Motor neuron (in vitro differentiated cells): ENCODE results near the gene B3GAT1. TPM values are rescaled to one million over a fixed set of nuclear protein-coding genes. Genes with fewer than 3 reads are reported as not detected.
"Not testable (repeated sequence)": the region's sequence is repeated elsewhere in the genome, so short reads cannot be mapped to it uniquely, and the experiment has no call there.

ENCODE experiments used
- ATAC-seq, 8 experiments: fragments of 200-7000 bp; cut with Tn5 transposase; replicated peaks in 6 of 8; 2 replicates each; pipeline ENCODE4 v1.8.0; 2021; ENCODE audit warnings: mild to moderate bottlenecking in 8 of 8, moderate library complexity in 8 of 8
- H3K27ac ChIP-seq, 2 donors: fragments of 250-450 bp; sonication (Bioruptor Pico); 2 replicates each; pipeline ENCODE4 v1.9.0; 2021; ENCODE audit warnings: antibody characterized with exemption in 2 of 2, mild to moderate bottlenecking in 2 of 2, moderate library complexity in 1 of 2
- H3K4me1 ChIP-seq, 2 donors: fragments of 250-450 bp; sonication (Bioruptor Pico); replicated peaks in 1 of 2; 2 replicates each; pipeline ENCODE4 v1.6.1; 2021; ENCODE audit warnings: antibody characterized with exemption in 2 of 2, mild to moderate bottlenecking in 2 of 2, moderate library complexity in 1 of 2
- H3K4me3 ChIP-seq, 5 donors: fragments of 250-450 bp; sonication (Bioruptor Pico); 2 replicates each; pipeline ENCODE4 v1.9.0; 2021; ENCODE audit warnings: antibody characterized with exemption in 5 of 5, mild to moderate bottlenecking in 5 of 5, moderate library complexity in 4 of 5
- WGBS, 10 experiments: fragments of 450-650 bp; shearing (Covaris generic); methylation state at CpG; one replicate each; pipeline ENCODE4 v1.0.0; 2022; 5-methylcytosine and 5-hydroxymethylcytosine counted together
- in situ Hi-C, 9 experiments: fragments of 400-800 bp; cut with MboI; loops; one replicate each; pipeline ENCODE4 v1.15.0; 2021; ENCODE audit warnings: low sequenced_read_pairs in 9 of 9, low pct_unique_long_range_greater_than_20kb in 2 of 9; ENCODE audit not compliant: unreplicated experiment in 9 of 9
- total RNA-seq, 8 experiments: library from RNA; unstranded; fragments of 300-600 nt; gene quantifications; 2 replicates each; pipeline versions ENCODE4 v1.2.3 to v1.2.4, GENCODE V29; 2022

The B3GAT1 gene, protein sequence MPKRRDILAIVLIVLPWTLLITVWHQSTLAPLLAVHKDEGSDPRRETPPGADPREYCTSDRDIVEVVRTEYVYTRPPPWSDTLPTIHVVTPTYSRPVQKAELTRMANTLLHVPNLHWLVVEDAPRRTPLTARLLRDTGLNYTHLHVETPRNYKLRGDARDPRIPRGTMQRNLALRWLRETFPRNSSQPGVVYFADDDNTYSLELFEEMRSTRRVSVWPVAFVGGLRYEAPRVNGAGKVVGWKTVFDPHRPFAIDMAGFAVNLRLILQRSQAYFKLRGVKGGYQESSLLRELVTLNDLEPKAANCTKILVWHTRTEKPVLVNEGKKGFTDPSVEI
- total RNA-seq = 10 to 100 TPM in 5 of 8 experiments, 1 to 10 TPM in 1, under 1 TPM in 2; 0.18 to 23.9 (median 17.6) TPM

DNA sequence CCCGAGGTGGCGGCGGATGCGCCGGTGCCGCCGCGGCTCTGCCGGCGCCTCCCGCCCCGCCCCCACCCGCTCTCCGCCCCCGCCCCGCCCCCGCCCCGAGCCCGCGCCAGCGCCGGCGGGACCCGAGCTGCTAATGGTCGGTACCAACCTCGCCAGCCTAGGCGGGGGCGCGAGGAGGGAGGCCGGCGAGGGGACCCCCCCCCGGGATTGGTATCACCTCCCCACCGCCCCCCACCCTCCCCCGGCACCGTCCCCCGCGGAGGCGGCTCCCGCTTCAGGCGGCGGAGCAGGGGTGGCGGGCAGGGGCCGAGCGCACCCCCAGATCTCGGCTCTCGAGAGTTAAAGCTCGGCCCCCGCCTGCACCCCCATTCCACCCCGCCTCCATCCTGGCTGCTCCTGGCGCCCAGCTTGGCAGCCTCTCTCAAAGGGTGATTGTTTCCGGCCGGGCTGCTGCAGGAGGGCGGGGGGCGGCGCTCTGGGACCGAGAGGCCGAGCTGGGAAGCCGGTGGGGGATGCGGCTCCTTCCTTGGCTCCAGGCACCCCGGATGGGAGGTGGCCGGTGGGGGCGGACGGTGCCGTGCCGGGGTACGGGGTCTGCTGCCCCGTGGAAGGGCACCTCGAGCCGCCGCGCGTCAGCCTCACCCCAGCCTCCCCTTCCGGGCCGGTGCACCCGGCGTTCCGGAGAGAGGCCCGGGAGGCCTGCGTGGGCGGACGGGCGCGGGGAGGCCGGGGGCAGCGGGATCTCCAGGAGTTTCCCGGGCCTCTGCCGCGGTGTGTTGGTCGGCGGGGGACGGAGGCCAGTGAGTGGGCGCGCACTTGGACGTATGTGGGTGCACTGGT lies at the start of gene B3GAT1:
Gene B3GAT1, minus strand, starts transcription at position 40 of the 840 bp plus-strand sequence. CDS start 24,583 bp downstream, outside the sequence.
- no CpG with 5 or more reads among the region's 94 CpGs for WGBS, 10 experiments
- peak in 6 of 8 experiments; percentile 57 to 75 (median 73) for ATAC-seq
- Histone ChIP-seq H3K4me1 (peaks cover 49 to 54% of the 10 kb centered on the region in 2 donors), H3K4me3 (peak within 1 kb of the TSS; percentile 58 to 94 (median 73)), H3K27ac (peak within 1 kb of the TSS; percentile 66 to 67)
- in situ Hi-C loops = no loop called here

DNA sequence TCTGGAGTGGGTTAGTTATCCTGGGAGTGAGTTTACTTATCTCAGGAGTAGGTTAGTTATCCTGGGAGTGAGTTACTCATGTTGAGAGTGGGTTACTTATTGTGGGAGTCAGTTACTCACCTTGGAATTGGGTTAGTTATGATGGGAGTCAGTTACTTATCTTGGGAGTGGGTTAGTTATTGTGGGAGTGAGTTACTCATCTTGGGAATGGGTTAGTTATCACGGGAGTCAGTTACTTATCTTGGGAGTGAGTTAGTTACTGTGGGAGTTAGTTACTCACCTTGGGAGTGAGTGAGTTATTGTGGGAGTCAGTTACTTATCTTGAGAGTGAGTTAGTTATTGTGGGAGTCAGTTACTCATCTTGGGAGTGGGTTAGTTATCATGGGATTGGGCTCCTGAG lies 49.6 kb upstream of the B3GAT1 start:
- WGBS, 10 experiments = 0 to 100% (median 39%) methylated on average over 1 of the region's 1 CpG; no CpG with 5 or more reads in 6 of the 10 experiments
- no peak for ATAC-seq

DNA sequence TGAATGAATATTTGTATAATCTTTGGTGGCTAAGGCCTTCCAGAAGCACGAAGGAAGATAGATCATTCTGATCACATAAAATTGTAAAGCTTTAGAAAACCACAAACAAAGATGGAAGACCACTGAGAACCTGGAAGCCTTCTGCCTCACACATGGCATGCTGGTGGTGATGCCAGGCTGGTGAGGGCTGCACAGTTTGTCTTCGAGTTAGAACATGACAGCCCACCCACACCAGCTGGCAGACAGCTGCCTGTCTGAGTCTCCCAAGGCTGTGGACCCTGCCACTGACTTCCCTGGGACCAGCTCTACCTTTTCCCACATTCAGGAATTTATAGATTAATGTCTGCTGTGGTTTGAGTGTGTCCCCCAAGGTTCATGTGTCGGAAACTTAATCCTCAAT lies 48.8 kb upstream of the B3GAT1 start:
- in situ Hi-C loops = no loop called here
- ATAC-seq = peak in 1 of 8 experiments; percentile 44
- H3K4me3 ChIP-seq = no peak overlapping the region
- 4 to 91% (median 49%) methylated on average over 1 to 3 of the region's 3 CpGs; no CpG with 5 or more reads in 2 of the 10 experiments for WGBS, 10 experiments
- peaks cover 7 to 27% of the 10 kb centered on the region in 2 donors for H3K4me1 ChIP-seq
- no peak overlapping the region for H3K27ac ChIP-seq

More for the DNA sequence above, 49.6 kb upstream of the B3GAT1 start:
- in situ Hi-C loops = no loop called here
- Histone ChIP-seq H3K27ac (no peak overlapping the region), H3K4me1 (peaks cover 13 to 34% of the 10 kb centered on the region in 2 donors), H3K4me3 (no peak overlapping the region)

DNA sequence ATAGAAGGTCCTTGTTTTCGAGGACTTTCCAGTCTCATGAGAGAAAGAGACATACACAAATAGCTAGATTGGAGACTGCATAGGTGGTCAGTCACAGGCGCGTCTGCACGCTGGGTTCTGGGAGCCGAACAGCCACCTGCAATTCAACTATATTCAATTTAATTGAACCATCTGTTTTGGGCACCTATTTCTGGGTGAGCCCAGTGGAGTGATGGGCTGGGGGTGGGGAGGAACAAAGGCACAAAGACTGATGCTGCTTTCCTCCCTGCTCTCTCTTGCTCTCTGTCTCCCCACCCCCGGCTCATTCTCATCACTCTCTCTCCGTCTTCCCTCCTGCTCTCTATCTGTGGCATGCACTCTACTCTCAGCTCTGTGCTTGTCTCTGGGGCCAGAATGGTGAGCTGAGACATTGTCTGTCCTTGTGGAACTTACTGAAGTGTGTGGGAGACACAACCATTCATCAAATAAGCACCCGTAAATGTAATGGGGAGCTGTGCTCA lies 48.1 kb upstream of the B3GAT1 start:
- in situ Hi-C loops = no loop called here
- Histone ChIP-seq H3K27ac (peak overlapping the region; percentile 51 to 64), H3K4me3 (no peak overlapping the region), H3K4me1 (peaks cover 7 to 26% of the 10 kb centered on the region in 2 donors)
- peak in 5 of 8 experiments; percentile 54 to 62 (median 60) for ATAC-seq
- 25 to 92% (median 48%) methylated on average over 1 to 4 of the region's 8 CpGs; no CpG with 5 or more reads in 4 of the 10 experiments for WGBS, 10 experiments

DNA sequence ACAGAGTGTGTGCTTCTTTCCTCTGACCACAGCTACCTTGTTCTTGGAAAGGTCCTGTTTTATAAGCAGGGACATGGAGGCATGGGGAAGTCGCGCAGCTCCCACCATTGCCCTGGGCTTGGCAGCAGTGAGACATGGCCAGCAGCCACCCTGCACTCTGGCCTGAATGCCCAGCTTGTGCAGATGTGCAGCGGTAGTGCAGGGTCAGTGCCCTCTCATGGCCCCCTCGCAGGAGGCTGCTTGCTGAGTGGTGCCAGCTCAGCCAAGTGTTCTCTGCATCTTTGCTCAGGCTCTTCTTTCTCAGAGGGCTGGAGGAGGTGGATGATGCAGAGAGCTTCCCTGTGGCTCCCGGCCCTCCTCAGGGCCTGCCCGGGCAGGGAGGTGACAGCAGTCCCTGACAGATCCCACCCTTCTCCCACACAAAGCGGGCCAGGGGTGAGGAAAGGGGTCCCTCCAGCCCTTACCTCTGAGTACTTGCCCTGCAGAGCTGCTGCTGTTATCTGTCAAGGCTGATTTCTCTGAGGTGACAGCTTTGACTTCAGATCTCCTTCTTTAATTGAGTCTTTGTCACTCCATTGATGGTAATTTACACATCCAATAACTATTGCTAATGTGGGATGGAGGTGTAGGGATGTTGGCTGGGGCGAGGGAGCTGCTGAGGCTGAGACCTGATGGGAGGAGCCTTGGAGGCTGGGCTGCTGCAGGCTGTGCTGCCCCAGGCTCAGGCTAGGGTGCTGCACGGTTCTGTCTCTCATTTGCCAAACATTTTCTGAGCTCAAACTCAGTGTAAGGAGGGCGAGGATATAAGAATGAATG lies 47.4 kb upstream of the B3GAT1 start:
- H3K4me1 ChIP-seq = peaks cover 7 to 22% of the 10 kb centered on the region in 2 donors
- H3K27ac ChIP-seq = peak overlapping the region; percentile 51 to 64
- WGBS, 10 experiments = 10 to 62% (median 33%) methylated on average over 1 to 6 of the region's 10 CpGs; no CpG with 5 or more reads in 3 of the 10 experiments
- ATAC-seq = peak in 5 of 8 experiments; percentile 91 to 94 (median 93)
- no peak overlapping the region for H3K4me3 ChIP-seq
- in situ Hi-C loops = no loop called here

DNA sequence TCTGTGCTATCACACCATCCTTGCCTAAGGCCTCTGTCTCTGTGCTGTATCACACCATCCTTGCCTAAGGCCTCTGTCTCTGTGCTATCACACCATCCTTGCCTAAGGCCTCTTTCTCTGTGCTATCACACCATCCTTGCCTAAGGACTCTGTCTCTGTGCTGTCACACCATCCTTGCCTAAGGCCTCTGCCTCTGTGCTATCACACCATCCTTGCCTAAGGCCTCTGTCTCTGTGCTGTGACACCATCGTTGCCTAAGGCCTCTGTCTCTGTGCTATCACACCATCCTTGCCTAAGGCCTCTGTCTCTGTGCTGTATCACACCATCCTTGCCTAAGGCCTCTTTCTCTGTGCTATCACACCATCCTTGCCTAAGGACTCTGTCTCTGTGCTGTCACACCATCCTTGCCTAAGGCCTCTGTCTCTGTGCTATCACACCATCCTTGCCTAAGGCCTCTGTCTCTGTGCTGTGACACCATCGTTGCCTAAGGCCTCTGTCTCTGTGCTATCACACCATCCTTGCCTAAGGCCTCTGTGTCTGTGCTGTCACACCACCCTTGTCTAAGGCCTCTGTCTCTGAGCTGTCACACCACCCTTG lies 45.5 kb upstream of the B3GAT1 start:
- in situ Hi-C loops, H3K4me3 ChIP-seq, ATAC-seq, H3K27ac ChIP-seq: not testable (repeated sequence)
- WGBS, 10 experiments = no CpG with 5 or more reads among the region's 2 CpGs
- H3K4me1 ChIP-seq = peaks cover 7 to 15% of the 10 kb centered on the region in 2 donors

DNA sequence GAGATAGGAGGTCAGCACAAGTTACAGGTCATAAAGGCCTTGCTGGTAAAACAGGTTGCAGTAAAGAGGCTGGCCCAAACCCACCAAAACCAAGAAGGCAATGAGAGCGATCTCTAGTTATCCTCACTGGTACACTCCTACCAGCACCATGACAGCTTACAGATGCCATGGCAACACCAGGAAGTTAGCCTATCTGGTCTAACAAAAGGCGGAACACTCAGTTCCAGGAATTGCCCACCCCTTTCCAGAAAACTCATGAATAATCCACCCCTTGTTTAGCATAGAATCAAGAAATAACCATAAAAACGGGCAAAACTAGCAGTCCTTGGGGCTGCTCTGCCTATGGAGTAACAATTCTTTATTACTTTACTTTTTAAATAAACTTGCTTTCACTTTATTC lies 43.5 kb upstream of the B3GAT1 start:
- Histone ChIP-seq H3K4me3 (no peak overlapping the region), H3K27ac (no peak overlapping the region), H3K4me1 (peaks cover 7 to 13% of the 10 kb centered on the region in 2 donors)
- peak in 4 of 8 experiments; percentile 18 to 74 (median 33) for ATAC-seq
- in situ Hi-C loops = no loop called here
- WGBS, 10 experiments = 0 to 71% (median 49%) methylated on average over 1 to 3 of the region's 3 CpGs; no CpG with 5 or more reads in 2 of the 10 experiments

DNA sequence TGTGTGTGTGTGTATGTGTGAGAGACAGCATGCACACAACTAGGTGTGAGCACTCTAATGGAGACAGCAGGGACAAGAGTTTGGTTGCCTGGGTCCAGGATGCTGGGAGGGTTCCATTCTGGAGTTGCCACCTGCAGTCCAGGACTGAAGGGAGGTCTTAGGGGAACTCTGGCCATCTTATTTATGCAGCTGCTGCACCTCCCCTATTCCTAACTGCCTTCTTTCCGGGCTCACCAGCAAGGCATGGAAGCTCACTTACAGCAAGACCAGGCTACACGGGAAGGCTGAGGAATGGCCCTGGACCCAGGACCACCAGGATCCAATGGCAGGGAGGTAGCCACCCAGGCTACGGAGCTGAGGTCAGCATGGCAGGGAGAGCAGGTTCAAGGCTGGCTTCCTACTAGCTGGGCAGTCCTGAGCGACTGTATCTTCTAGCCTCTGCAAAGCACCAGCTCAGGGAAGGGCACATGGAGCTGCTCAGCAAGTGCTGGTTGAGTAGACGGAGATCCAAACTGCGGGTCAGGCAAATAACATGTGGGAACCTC lies 42.2 kb upstream of the B3GAT1 start:
- no peak for ATAC-seq
- in situ Hi-C loops = no loop called here
- Histone ChIP-seq H3K4me1 (no peaks in the 10 kb centered on the region), H3K27ac (no peak overlapping the region), H3K4me3 (no peak overlapping the region)
- WGBS, 10 experiments = 0 to 100% (median 80%) methylated on average over 1 to 2 of the region's 6 CpGs; no CpG with 5 or more reads in 5 of the 10 experiments

DNA sequence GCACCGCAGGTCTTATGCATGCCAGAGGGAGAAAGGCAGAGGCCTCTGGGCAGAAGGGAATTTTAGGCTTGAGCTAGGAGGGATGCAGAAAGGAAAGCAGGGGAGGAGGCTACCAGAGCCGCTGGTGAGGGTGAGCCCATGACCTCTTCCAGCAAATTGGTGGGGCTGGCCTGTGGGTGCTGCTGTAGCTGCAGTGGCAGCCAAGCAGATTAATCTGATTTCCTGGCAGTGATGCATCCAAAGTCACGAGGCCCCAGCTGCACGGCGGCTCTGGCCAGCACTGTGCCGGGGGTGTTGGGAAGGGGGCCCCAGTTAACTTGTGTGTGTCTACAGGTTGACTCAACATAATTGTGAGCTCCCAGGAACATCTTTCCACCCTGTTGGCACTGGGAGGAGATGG lies 41.4 kb upstream of the B3GAT1 start:
- peak in 3 of 8 experiments; percentile 41 to 56 (median 46) for ATAC-seq
- in situ Hi-C loops = no loop called here
- Histone ChIP-seq H3K27ac (no peak overlapping the region), H3K4me1 (no peaks in the 10 kb centered on the region), H3K4me3 (no peak overlapping the region)
- WGBS, 10 experiments = 0 to 100% (median 60%) methylated on average over 1 to 2 of the region's 6 CpGs; no CpG with 5 or more reads in 2 of the 10 experiments

DNA sequence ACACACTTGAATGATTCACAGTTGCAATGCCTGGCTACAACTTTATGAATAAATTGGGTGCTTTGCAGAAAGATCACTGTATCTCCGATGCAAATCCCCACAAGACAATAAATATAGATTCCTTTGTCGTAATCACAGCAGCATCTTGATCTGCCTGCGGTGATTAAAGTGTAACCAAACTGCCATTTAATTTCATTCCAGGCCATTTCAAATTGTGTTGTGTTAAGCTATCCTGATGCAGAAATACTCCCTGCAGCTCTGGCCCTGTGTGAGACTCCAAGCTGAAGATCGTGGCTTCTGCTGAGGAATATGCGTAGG lies 40.8 kb upstream of the B3GAT1 start:
- Histone ChIP-seq H3K27ac (no peak overlapping the region), H3K4me1 (no peaks in the 10 kb centered on the region), H3K4me3 (no peak overlapping the region)
- 0 to 100% (median 90%) methylated on average over 1 to 5 of the region's 5 CpGs; no CpG with 5 or more reads in 3 of the 10 experiments for WGBS, 10 experiments
- in situ Hi-C loops = no loop called here
- ATAC-seq = no peak

DNA sequence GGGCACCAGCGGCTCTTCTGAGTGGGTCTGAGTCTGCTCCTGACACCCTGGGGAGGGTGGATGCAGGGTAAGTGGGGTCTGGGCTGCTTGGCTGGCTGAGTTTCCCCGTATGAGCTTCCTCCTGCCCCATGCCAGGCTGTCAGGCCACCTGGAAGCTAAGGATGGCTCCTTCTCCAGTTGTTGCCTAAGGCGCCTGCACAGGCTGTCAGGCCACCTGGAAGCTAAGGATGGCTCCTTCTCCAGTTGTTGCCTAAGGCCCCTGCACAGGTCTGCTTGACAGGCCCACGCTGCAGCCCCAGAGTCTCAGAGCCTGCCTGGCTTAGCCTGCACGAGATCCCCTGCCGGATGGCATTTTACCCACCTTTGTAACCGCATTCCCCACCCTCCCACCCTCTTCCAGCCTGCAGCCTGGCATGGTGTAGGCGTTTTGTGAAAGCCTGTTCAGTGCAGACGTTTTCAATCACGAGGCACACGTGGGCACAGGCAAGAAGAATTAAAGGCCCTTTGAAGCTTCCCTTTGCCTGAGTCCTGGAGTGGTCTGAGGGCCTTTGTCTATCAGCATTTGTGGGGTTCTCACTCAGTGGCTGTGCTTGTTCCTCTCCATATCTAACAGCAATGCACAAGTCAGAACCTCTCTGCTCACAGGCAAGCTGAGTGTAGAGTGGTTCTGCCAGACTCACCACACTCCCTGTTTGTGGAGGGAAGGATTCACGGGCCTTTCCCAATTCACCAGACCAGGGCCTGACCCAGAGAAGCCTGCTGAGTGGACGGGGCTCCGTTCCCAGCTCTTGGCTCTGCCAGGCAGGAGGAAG lies 40.2 kb upstream of the B3GAT1 start:
- in situ Hi-C loops = no loop called here
- H3K4me3 ChIP-seq = no peak overlapping the region
- no peaks in the 10 kb centered on the region for H3K4me1 ChIP-seq
- ATAC-seq = no peak
- no peak overlapping the region for H3K27ac ChIP-seq
- WGBS, 10 experiments = 0 to 100% (median 74%) methylated on average over 1 to 8 of the region's 14 CpGs; no CpG with 5 or more reads in 3 of the 10 experiments
